ENCODE data around the gene PXDC1. TPM values are rescaled to one million over a fixed set of nuclear protein-coding genes. Genes with fewer than 3 reads are reported as not detected.

PXDC1 gene
- total and polyA plus RNA-seq, 2 experiments from 2014 or later, result 1.2 to 1.8 TPM

- peaks cover 4% of the 10 kb centered on the region; the same call in 2 of the 3 replicates for H3K9me3 Mint-ChIP-seq
- ATAC-seq (no peak), DNase-seq (ENCODE audit: low spot score) (no peak)
- Histone ChIP-seq H4K20me1 (replicated peaks; ENCODE audit: insufficient read depth) (no peaks in the 10 kb centered on the region), H3K27me3 (ENCODE audit: insufficient read depth) (0 out of 2 replicates have a peak, but pooled peaks cover 8% of the 10 kb centered on the region), H3F3A (replicated peaks; ENCODE audit: low read depth) (no peaks in the 10 kb centered on the region), H3K79me2 (replicated peaks; ENCODE audit: insufficient read depth) (no peaks in the 10 kb centered on the region), H3K4me1 (ENCODE audit: insufficient read depth) (peaks cover 15% of the 10 kb centered on the region), H3K36me3 (ENCODE audit: insufficient read depth) (no peaks in the 10 kb centered on the region), H3K27ac (ENCODE audit: low read depth) (no peak overlapping the region), H3K9me2 (ENCODE audit: insufficient read depth) (peaks cover 13% of the 10 kb centered on the region; the same call in 1 of the 2 replicates), H3K4me3 (no peak overlapping the region), H2AFZ (no peak overlapping the region), H3K4me2 (no peak overlapping the region)
- no peak overlapping the region for H3K27ac Mint-ChIP-seq
- no peak overlapping the region for H3K4me3 Mint-ChIP-seq
- no peaks in the 10 kb centered on the region for H3K36me3 Mint-ChIP-seq (ENCODE audit: low read depth)
- H3K4me1 Mint-ChIP-seq, result peaks cover 18% of the 10 kb centered on the region
- peaks cover 12% of the 10 kb centered on the region for H3K27me3 Mint-ChIP-seq (ENCODE audit: insufficient read depth, low read depth, poor library complexity)
- TF ChIP-seq EZH2phosphoT487 (IDR thresholded peaks at IDR 0.05; ENCODE audit: unreplicated experiment) (no peak), NANOG (IDR thresholded peaks at IDR 0.05; ENCODE audit: borderline replicate concordance) (no peak), ZNF114 (CRISPR knock-in tag; IDR thresholded peaks at IDR 0.05) (no peak), POLR2AphosphoS5 (IDR thresholded peaks at IDR 0.05; ENCODE audit: low read depth) (no peak), CTCF (conservative IDR thresholded peaks at IDR 0.05; ENCODE audit: low read depth in 2 of 2) (no peak), STAT1 (IDR thresholded peaks at IDR 0.05; ENCODE audit: unreplicated experiment) (no peak), ZNF331 (CRISPR knock-in tag; IDR thresholded peaks at IDR 0.05; ENCODE audit: low read depth) (no peak), CREB1 (CRISPR knock-in tag; IDR thresholded peaks at IDR 0.05; ENCODE audit: low read depth) (no peak), EZH2 (IDR thresholded peaks at IDR 0.05; ENCODE audit: low read depth, unreplicated experiment) (no peak), ZNF462 (CRISPR knock-in tag; IDR thresholded peaks at IDR 0.05) (no peak), JUNB (IDR thresholded peaks at IDR 0.05; ENCODE audit: unreplicated experiment) (no peak)
- TF ChIP-seq, protein P1, sequence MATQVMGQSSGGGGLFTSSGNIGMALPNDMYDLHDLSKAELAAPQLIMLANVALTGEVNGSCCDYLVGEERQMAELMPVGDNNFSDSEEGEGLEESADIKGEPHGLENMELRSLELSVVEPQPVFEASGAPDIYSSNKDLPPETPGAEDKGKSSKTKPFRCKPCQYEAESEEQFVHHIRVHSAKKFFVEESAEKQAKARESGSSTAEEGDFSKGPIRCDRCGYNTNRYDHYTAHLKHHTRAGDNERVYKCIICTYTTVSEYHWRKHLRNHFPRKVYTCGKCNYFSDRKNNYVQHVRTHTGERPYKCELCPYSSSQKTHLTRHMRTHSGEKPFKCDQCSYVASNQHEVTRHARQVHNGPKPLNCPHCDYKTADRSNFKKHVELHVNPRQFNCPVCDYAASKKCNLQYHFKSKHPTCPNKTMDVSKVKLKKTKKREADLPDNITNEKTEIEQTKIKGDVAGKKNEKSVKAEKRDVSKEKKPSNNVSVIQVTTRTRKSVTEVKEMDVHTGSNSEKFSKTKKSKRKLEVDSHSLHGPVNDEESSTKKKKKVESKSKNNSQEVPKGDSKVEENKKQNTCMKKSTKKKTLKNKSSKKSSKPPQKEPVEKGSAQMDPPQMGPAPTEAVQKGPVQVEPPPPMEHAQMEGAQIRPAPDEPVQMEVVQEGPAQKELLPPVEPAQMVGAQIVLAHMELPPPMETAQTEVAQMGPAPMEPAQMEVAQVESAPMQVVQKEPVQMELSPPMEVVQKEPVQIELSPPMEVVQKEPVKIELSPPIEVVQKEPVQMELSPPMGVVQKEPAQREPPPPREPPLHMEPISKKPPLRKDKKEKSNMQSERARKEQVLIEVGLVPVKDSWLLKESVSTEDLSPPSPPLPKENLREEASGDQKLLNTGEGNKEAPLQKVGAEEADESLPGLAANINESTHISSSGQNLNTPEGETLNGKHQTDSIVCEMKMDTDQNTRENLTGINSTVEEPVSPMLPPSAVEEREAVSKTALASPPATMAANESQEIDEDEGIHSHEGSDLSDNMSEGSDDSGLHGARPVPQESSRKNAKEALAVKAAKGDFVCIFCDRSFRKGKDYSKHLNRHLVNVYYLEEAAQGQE (IDR thresholded peaks at IDR 0.05; ENCODE audit: unreplicated experiment), result no peak
- TF ChIP-seq, protein P2, sequence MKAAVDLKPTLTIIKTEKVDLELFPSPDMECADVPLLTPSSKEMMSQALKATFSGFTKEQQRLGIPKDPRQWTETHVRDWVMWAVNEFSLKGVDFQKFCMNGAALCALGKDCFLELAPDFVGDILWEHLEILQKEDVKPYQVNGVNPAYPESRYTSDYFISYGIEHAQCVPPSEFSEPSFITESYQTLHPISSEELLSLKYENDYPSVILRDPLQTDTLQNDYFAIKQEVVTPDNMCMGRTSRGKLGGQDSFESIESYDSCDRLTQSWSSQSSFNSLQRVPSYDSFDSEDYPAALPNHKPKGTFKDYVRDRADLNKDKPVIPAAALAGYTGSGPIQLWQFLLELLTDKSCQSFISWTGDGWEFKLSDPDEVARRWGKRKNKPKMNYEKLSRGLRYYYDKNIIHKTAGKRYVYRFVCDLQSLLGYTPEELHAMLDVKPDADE (IDR thresholded peaks at IDR 0.05), result no peak
Measured at GRCh38 chr6:3773678-3774298, 22.3 kb upstream of the PXDC1 start.
